Upper lobe of left lung (tissue), 6 donors: ENCODE data around the gene GMDS. TPM values are rescaled to one million over a fixed set of nuclear protein-coding genes. Genes with fewer than 3 reads are reported as not detected.
"Not testable (repeated sequence)": the region's sequence is repeated elsewhere in the genome, so short reads cannot be mapped to it uniquely, and the experiment has no call there.

Experiments
- ATAC-seq, 2 donors: fragments of 200-7000 bp; cut with Tn5 transposase; one replicate each; pipeline ENCODE4 v1.9.1; 2022; ENCODE audit warnings: mild to moderate bottlenecking in 2 of 2, moderate library complexity in 2 of 2; ENCODE audit not compliant: low FRiP score in 2 of 2
- DNase-seq, 2 donors: peaks; one replicate each; pipeline ENCODE4 v3.0.0-alpha.2; 2019 to 2020
- H3K27ac ChIP-seq, 4 donors: fragments of 200-600 bp; sonication (generic); one replicate each; pipeline ENCODE4 v1.5.1; 2016 to 2019
- H3K27me3 ChIP-seq, 4 donors: fragments of 200-600 bp; sonication (generic); one replicate each; pipeline ENCODE4 v1.5.1; 2017 to 2019
- H3K36me3 ChIP-seq, 4 donors: fragments of 200-600 bp; sonication (generic); one replicate each; pipeline ENCODE4 v1.5.1; 2016 to 2019
- H3K4me1 ChIP-seq, 4 donors: fragments of 200-600 bp; sonication (generic); one replicate each; pipeline ENCODE4 v1.5.1; 2018 to 2019
- H3K4me3 ChIP-seq, 4 donors: fragments of 200-600 bp; sonication (generic); one replicate each; pipeline ENCODE4 v1.5.1; 2017 to 2019; ENCODE audit warnings: mild to moderate bottlenecking in 2 of 4, moderate library complexity in 1 of 4
- H3K9me3 ChIP-seq, 4 donors: fragments of 200-600 bp; sonication (generic); one replicate each; pipeline ENCODE4 v1.5.1; 2018 to 2019
- EP300 ChIP-seq, 4 donors: sonication (generic); formaldehyde crosslinking; IDR thresholded peaks; one replicate each; pipeline ENCODE4 v1.5.1; 2017; ENCODE audit warnings: antibody characterized with exemption in 4 of 4, control low read depth in 2 of 4
- POLR2A ChIP-seq, 4 donors: fragments of 450-650 bp; IDR thresholded peaks; one replicate each; pipeline ENCODE4 v1.5.1; 2016 to 2017; ENCODE audit warnings: antibody characterized with exemption in 4 of 4, mild to moderate bottlenecking in 2 of 4
- POLR2AphosphoS5 ChIP-seq, 2 donors: sonication (generic); formaldehyde crosslinking; IDR thresholded peaks; one replicate each; pipeline ENCODE4 v1.5.1; 2017; ENCODE audit warnings: antibody characterized with exemption in 2 of 2
- WGBS, 2 donors: methylation state at CpG; one replicate each; pipeline ENCODE4 v1.1.5; 2017 to 2018; 5-methylcytosine and 5-hydroxymethylcytosine counted together
- total RNA-seq, 6 donors: library from RNA; depleted of rRNA in 4 of 6; stranded (reverse); fragments of >200 nt in 4 of 6; gene quantifications; one replicate each; pipeline versions ENCODE4 v1.1.0 to v1.2.1, GENCODE V29; 2016 to 2021
- TF ChIP-seq, protein P1 (sequence below), 6 experiments: fragments of 450-650 bp in 4 of 6; fragments of 200-600 bp in 2 of 6; sonication (generic) in 2 of 6; IDR thresholded peaks; one replicate each; pipeline ENCODE4 v1.5.1; 2016 to 2019; ENCODE audit warnings: antibody characterized with exemption in 6 of 6
- donor health status: DM: no; HTN: no; CAD: no; lungs with moderate emphysema.
- donor health status: DM: no; HTN: yes; CAD: no; lungs with severe emphysema.

GMDS gene
- total RNA-seq, 6 donors from 2014 or later, result 7.6 to 17.8 (median 14.1) TPM

DNA sequence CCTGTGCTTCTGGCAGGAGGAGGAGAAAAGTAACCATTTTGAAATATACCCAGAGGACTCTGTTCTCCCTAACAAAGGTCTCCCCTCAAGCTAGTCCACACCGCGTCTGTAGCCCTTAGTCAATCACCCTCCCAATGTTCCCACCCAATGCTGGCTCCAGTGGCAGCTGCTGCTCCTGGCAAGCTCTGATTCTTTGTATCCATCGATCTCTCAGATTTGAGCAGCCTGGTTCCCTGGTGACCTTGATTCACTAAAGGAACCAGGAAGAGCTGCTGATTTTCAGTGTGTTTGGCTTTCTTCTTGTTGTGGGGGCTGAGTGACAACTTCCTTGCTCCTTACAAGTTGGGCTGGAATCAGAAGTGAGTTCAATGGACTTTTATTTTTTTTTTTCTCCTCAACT lies 567.2 kb downstream of the GMDS start:
- H3K9me3 ChIP-seq, result no peaks in the 10 kb centered on the region
- H3K36me3 ChIP-seq, result no peaks in the 10 kb centered on the region
- peaks cover 0 to 15% (median 8%) of the 10 kb centered on the region in 4 donors for H3K4me1 ChIP-seq
- no peak overlapping the region for H3K27ac ChIP-seq
- no peak for DNase-seq
- no peaks in the 10 kb centered on the region for H3K27me3 ChIP-seq
- TF ChIP-seq POLR2A (IDR thresholded peaks at IDR 0.05), result no peak
- no peak overlapping the region for H3K4me3 ChIP-seq
- WGBS, 2 donors, result 34 to 40% methylated on average over 3 of the region's 3 CpGs
- no peak for ATAC-seq

DNA sequence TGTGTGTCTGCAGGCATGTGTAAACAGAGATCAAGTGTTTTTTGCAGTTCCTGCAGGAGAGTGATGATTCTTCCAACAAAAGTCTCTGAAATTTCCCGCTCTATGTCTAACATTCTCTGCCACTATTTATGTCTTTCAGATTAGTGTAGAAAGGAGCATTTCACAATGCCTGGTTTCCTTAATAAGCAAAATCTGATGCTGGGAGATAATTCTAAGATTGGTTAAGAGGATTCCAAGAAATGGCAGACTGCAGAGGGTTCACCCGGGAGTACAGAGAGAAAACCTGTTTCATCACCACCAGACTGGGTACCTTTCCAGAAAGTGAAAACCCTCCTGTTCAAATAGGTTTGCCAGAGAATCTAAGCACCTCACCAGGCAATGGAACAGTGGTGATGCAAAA lies 573.0 kb downstream of the GMDS start:
- DNase-seq, result no peak
- Histone ChIP-seq H3K36me3 (no peaks in the 10 kb centered on the region), H3K27ac (no peak overlapping the region), H3K4me1 (no peaks in the 10 kb centered on the region), H3K4me3 (no peak overlapping the region), H3K9me3 (no peaks in the 10 kb centered on the region), H3K27me3 (no peaks in the 10 kb centered on the region)
- TF ChIP-seq EP300 (IDR thresholded peaks at IDR 0.05) (no peak), POLR2A (IDR thresholded peaks at IDR 0.05) (no peak), POLR2AphosphoS5 (IDR thresholded peaks at IDR 0.05) (no peak)
- TF ChIP-seq, protein P1, sequence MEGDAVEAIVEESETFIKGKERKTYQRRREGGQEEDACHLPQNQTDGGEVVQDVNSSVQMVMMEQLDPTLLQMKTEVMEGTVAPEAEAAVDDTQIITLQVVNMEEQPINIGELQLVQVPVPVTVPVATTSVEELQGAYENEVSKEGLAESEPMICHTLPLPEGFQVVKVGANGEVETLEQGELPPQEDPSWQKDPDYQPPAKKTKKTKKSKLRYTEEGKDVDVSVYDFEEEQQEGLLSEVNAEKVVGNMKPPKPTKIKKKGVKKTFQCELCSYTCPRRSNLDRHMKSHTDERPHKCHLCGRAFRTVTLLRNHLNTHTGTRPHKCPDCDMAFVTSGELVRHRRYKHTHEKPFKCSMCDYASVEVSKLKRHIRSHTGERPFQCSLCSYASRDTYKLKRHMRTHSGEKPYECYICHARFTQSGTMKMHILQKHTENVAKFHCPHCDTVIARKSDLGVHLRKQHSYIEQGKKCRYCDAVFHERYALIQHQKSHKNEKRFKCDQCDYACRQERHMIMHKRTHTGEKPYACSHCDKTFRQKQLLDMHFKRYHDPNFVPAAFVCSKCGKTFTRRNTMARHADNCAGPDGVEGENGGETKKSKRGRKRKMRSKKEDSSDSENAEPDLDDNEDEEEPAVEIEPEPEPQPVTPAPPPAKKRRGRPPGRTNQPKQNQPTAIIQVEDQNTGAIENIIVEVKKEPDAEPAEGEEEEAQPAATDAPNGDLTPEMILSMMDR (IDR thresholded peaks at IDR 0.05), result no peak
- whole genome bisulfite sequencing, 2 donors, result 85 to 90% methylated on average over 2 of the region's 2 CpGs
- ATAC-seq, result no peak

DNA sequence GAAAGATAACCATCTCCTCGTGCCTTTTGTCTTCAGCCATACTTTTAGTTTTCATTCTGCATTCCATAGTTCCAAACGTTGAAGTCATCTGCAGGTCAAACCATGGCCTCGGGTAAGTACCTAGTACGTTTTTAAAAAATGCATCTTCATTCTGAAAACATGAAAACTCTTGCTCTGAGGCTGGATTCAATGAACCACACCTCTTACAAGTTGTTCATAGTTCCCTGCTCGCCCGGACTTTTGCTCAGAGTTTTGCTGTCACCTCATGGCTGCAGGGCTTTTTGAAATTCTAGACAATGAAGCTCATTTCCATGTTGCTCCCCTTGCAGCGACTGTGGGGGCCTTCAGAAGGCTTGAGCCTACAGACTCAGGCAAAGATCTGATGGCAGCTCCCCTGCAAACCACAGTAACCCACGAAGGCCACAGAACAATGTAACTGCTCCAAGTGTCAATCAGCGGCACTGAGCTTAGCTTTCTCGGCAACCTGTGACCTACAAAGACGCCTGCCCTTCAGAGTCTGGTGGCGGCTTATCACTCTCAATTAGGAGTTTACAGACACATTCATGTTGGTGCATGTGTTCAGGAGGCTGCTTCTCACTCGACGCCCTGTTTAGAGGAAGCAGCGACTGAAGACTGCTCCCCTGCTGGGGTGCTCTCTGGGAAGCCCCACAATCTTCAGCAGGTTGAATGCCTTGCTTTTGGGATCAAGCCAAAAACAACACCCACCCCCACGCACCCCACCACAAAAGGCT lies 574.5 kb downstream of the GMDS start:
- ATAC-seq, result no peak
- DNase-seq, result no peak
- H3K27me3 ChIP-seq, result no peaks in the 10 kb centered on the region
- H3K4me3 ChIP-seq, result no peak overlapping the region
- H3K36me3 ChIP-seq, result no peaks in the 10 kb centered on the region
- H3K4me1 ChIP-seq, result no peaks in the 10 kb centered on the region
- H3K27ac ChIP-seq, result no peak overlapping the region
- TF ChIP-seq POLR2A (IDR thresholded peaks at IDR 0.05), result no peak
- TF ChIP-seq EP300 (IDR thresholded peaks at IDR 0.05), result no peak
- no peak for TF ChIP-seq POLR2AphosphoS5 (IDR thresholded peaks at IDR 0.05)
- TF ChIP-seq, protein P1 (IDR thresholded peaks at IDR 0.05), result no peak
- H3K9me3 ChIP-seq, result no peaks in the 10 kb centered on the region
- 68 to 81% methylated on average over 13 to 16 of the region's 16 CpGs for WGBS, 2 donors

DNA sequence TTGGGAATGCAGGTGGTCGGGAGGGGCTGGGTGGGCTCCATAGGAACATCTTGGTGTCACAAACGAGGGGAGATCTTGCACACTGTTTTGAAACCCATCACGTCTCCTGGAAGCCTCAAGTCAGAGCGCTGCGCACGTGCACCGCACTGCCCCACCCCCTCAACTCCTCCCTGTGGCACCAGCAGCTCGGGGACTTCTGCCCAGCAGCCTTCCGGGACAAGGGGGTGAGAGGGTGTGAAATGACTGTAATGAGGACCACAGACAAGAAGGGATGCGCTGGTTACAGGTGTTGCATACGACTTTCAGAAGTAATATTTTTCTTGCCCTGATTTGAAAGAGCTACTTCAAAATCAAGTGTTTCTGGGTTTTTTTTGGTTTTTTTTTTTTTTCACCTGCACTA lies 575.4 kb downstream of the GMDS start:
- H3K27ac ChIP-seq, result no peak overlapping the region
- H3K4me3 ChIP-seq, result no peak overlapping the region
- H3K9me3 ChIP-seq, result no peaks in the 10 kb centered on the region
- no peaks in the 10 kb centered on the region for H3K36me3 ChIP-seq
- WGBS, 2 donors, result 83 to 87% methylated on average over 11 of the region's 11 CpGs
- no peak for ATAC-seq
- peak in 1 of 2 donors; percentile 34 for DNase-seq
- TF ChIP-seq, protein P1 (IDR thresholded peaks at IDR 0.05), result no peak
- no peak for TF ChIP-seq POLR2A (IDR thresholded peaks at IDR 0.05)
- TF ChIP-seq POLR2AphosphoS5 (IDR thresholded peaks at IDR 0.05), result no peak
- H3K4me1 ChIP-seq, result no peaks in the 10 kb centered on the region
- no peaks in the 10 kb centered on the region for H3K27me3 ChIP-seq

DNA sequence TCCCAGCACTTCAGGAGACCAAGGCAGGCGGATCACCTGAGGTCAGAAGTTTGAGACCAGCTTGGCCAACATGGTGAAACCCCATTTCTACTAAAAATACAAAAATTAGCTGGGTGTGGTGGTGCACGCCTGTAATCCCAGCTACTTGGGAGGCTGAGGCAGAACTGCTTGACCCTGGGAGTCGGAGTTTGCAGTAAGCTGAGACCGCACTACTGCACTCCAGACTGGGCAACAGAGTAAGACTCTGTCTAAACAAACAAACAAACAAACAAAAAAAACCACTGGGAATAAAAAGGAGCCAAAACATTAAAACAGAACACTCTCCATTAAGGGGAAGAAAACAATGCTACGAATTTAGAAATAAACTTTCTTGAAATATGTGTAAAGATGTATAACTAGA lies 576.9 kb downstream of the GMDS start:
- H3K36me3 ChIP-seq, H3K4me3 ChIP-seq, H3K4me1 ChIP-seq, ATAC-seq, DNase-seq, H3K27ac ChIP-seq, H3K9me3 ChIP-seq, H3K27me3 ChIP-seq: not testable (repeated sequence)
- 94 to 95% methylated on average over 5 of the region's 5 CpGs for WGBS, 2 donors

DNA sequence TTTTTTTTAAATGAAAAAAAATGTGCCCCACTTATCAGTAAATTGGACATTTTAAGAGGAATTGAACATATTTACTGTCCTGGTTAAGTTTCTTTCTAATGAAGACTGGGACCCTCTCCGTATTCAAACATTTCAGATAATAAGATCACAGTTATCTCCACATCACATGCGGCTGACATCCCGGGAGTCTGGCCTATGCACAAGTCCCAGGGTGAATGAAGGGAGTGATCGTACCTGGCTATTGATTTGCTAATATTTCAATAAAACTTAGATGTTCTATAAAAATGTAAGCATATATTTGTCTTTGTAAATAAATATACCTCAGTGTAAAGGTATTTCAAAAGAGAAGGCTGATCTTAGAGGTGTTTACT lies 577.6 kb downstream of the GMDS start:
- TF ChIP-seq, protein P1 (IDR thresholded peaks at IDR 0.05), result no peak
- TF ChIP-seq POLR2AphosphoS5 (IDR thresholded peaks at IDR 0.05) (no peak), POLR2A (IDR thresholded peaks at IDR 0.05) (no peak), EP300 (IDR thresholded peaks at IDR 0.05) (no peak)
- 87 to 97% methylated on average over 4 of the region's 4 CpGs for WGBS, 2 donors
- Histone ChIP-seq H3K27me3 (no peaks in the 10 kb centered on the region), H3K4me3 (no peak overlapping the region), H3K27ac (no peak overlapping the region), H3K9me3 (no peaks in the 10 kb centered on the region), H3K4me1 (no peaks in the 10 kb centered on the region), H3K36me3 (no peaks in the 10 kb centered on the region)
- DNase-seq (no peak), ATAC-seq (no peak)
